GM12891 (cell line): ENCODE results near the gene COL26A1.

Experiments used
- PAX5 ChIP-seq: IDR thresholded peaks from 2 replicates; pipeline ENCODE4 v1.6.1; 2011; ENCODE audit warnings: low read length, moderate library complexity, mild to moderate bottlenecking; ENCODE audit not compliant: insufficient read depth, severe bottlenecking
- POLR2A ChIP-seq: IDR thresholded peaks from 2 replicates; pipeline ENCODE4 v1.6.1; 2011; ENCODE audit warnings: low read depth, low read length, control low read depth
- POLR2AphosphoS5 ChIP-seq: IDR thresholded peaks from 2 replicates; pipeline ENCODE4 v1.6.1; 2011; ENCODE audit warnings: low read depth, low read length, control low read depth
- POU2F2 ChIP-seq: IDR thresholded peaks from 2 replicates; pipeline ENCODE4 v1.6.1; 2011; ENCODE audit warnings: low read depth, mild to moderate bottlenecking, control low read depth, low read length, moderate library complexity
- SPI1 ChIP-seq: IDR thresholded peaks from 2 replicates; pipeline ENCODE4 v1.6.1; 2011; ENCODE audit warnings: low read depth, low read length, control low read depth
- TAF1 ChIP-seq: IDR thresholded peaks from 2 replicates; pipeline ENCODE4 v1.6.1; 2011; ENCODE audit warnings: low read depth, low read length, control low read depth

GRCh38 chr7:101553771-101554445 is 191.2 kb downstream of the COL26A1 start:
- no peak for TF ChIP-seq POLR2A
- TF ChIP-seq POLR2AphosphoS5: no peak
- TF ChIP-seq TAF1: no peak
- TF ChIP-seq SPI1: no peak
- TF ChIP-seq POU2F2: no peak
- TF ChIP-seq PAX5: no peak
